WTC11 (cell line): ENCODE data around the gene BCL7B. TPM values are rescaled to one million over a fixed set of nuclear protein-coding genes. Genes with fewer than 3 reads are reported as not detected.

ENCODE experiments used
- ATAC-seq: fragments of 200-7000 bp; cut with Tn5 transposase; 2 replicates; pipeline ENCODE4 v1.10.0; 2021; ENCODE audit warnings: mild to moderate bottlenecking, moderate library complexity
- CTCF ChIA-PET: fragments of 300-600 bp; sonication (Branson Sonifier 250); formaldehyde crosslinking; loops from one replicate; lab custom pipeline; 2021; ENCODE audit warnings: antibody characterized with exemption; lab: Charles Lee
- POLR2A ChIA-PET: fragments of 350-600 bp; sonication (Branson Sonifier 250); formaldehyde crosslinking; loops from one replicate; lab custom pipeline; 2021; ENCODE audit warnings: antibody characterized with exemption; lab: Charles Lee
- DNase-seq: peaks from one replicate; pipeline ENCODE4 v3.0.0; 2021; ENCODE audit warnings: low spot score
- H3K27ac Mint-ChIP-seq: 2 replicates; pipeline ENCODE4 v1.8.0; 2021; ENCODE audit warnings: mixed read lengths
- H3K27me3 Mint-ChIP-seq: 2 replicates; pipeline ENCODE4 v1.8.0; 2021; ENCODE audit warnings: low read depth, mild to moderate bottlenecking, moderate library complexity, mixed read lengths
- H3K36me3 Mint-ChIP-seq: 2 replicates; pipeline ENCODE4 v1.8.0; 2021; ENCODE audit warnings: mixed read lengths
- H3K4me1 Mint-ChIP-seq: 2 replicates; pipeline ENCODE4 v1.8.0; 2022; ENCODE audit warnings: mixed read lengths
- H3K4me3 Mint-ChIP-seq: 2 replicates; pipeline ENCODE4 v1.8.0; 2021; ENCODE audit warnings: mild to moderate bottlenecking, moderate library complexity, mixed read lengths
- H3K9me3 Mint-ChIP-seq: 2 replicates; pipeline ENCODE4 v1.8.0; 2021; ENCODE audit warnings: mixed read lengths
- ATF3 ChIP-seq: sonication (generic); formaldehyde crosslinking; conservative IDR thresholded peaks from 2 replicates; pipeline ENCODE4 v1.8.1; 2022; ENCODE audit warnings: mild to moderate bottlenecking, missing genetic modification reagents
- EMX1 ChIP-seq: fragments of 250-450 bp; sonication (Bioruptor Pico); IDR thresholded peaks from 2 replicates; pipeline ENCODE4 v1.8.0; 2021; ENCODE audit warnings: mild to moderate bottlenecking
- ESRRA ChIP-seq: sonication (generic); formaldehyde crosslinking; IDR thresholded peaks from 2 replicates; pipeline ENCODE4 v1.8.1; 2022; ENCODE audit warnings: mild to moderate bottlenecking, missing genetic modification reagents, borderline replicate concordance
- FOXP1 ChIP-seq: sonication (generic); formaldehyde crosslinking; IDR thresholded peaks from 2 replicates; pipeline ENCODE4 v1.8.0; 2022; ENCODE audit warnings: missing genetic modification reagents, mild to moderate bottlenecking, moderate library complexity, borderline replicate concordance
- GABPB1 ChIP-seq: sonication (generic); formaldehyde crosslinking; IDR thresholded peaks from 2 replicates; pipeline ENCODE4 v1.8.1; 2023; ENCODE audit warnings: mild to moderate bottlenecking, missing genetic modification reagents
- NFATC4 ChIP-seq: fragments of 250-450 bp; sonication (Bioruptor Pico); IDR thresholded peaks from 2 replicates; pipeline ENCODE4 v1.9.0; 2021; ENCODE audit warnings: mild to moderate bottlenecking
- NR1H2 ChIP-seq: sonication (generic); formaldehyde crosslinking; IDR thresholded peaks from 2 replicates; pipeline ENCODE4 v1.9.0; 2021; ENCODE audit warnings: mild to moderate bottlenecking, moderate library complexity, missing genetic modification reagents
- OVOL2 ChIP-seq: fragments of 250-450 bp; sonication (Bioruptor Pico); IDR thresholded peaks from 2 replicates; pipeline ENCODE4 v1.9.0; 2021; ENCODE audit warnings: mild to moderate bottlenecking, borderline replicate concordance
- RORB ChIP-seq: fragments of 250-450 bp; sonication (Bioruptor Pico); IDR thresholded peaks from 2 replicates; pipeline ENCODE4 v1.9.0; 2021; ENCODE audit warnings: mild to moderate bottlenecking
- ZNF138 ChIP-seq: sonication (generic); formaldehyde crosslinking; conservative IDR thresholded peaks from 2 replicates; pipeline ENCODE4 v1.8.1; 2022; ENCODE audit warnings: mild to moderate bottlenecking, moderate library complexity, missing genetic modification reagents
- ZNF219 ChIP-seq: sonication (generic); formaldehyde crosslinking; IDR thresholded peaks from 2 replicates; pipeline ENCODE4 v1.8.0; 2023; ENCODE audit warnings: missing genetic modification reagents, mild to moderate bottlenecking, borderline replicate concordance
- ZNF281 ChIP-seq: sonication (generic); formaldehyde crosslinking; IDR thresholded peaks from 2 replicates; pipeline ENCODE4 v1.8.0; 2023; ENCODE audit warnings: mild to moderate bottlenecking, missing genetic modification reagents
- ZNF423 ChIP-seq: fragments of 250-450 bp; sonication (Bioruptor Pico); IDR thresholded peaks from 2 replicates; pipeline ENCODE4 v2.1.2; 2022; ENCODE audit warnings: mild to moderate bottlenecking, moderate library complexity
- total RNA-seq: library from RNA; stranded (reverse); gene quantifications from 3 replicates; pipeline ENCODE4 v1.2.3, GENCODE V29; 2021
- TF ChIP-seq, protein P1 (sequence below): sonication (generic); formaldehyde crosslinking; IDR thresholded peaks from 2 replicates; pipeline ENCODE4 v1.8.1; 2023; ENCODE audit warnings: mild to moderate bottlenecking, missing genetic modification reagents, borderline replicate concordance
- TF ChIP-seq, protein P2 (sequence below): sonication (generic); formaldehyde crosslinking; conservative IDR thresholded peaks from 2 replicates; pipeline ENCODE4 v1.8.1; 2023; ENCODE audit warnings: mild to moderate bottlenecking, low read depth, missing genetic modification reagents, moderate library complexity
- TF ChIP-seq, protein P3 (sequence below): sonication (generic); formaldehyde crosslinking; IDR thresholded peaks from 2 replicates; pipeline ENCODE4 v1.8.0; 2022; ENCODE audit warnings: mild to moderate bottlenecking, missing genetic modification reagents

Gene BCL7B
- total RNA-seq, 1 experiment from 2014 or later: 28.5 TPM

DNA sequence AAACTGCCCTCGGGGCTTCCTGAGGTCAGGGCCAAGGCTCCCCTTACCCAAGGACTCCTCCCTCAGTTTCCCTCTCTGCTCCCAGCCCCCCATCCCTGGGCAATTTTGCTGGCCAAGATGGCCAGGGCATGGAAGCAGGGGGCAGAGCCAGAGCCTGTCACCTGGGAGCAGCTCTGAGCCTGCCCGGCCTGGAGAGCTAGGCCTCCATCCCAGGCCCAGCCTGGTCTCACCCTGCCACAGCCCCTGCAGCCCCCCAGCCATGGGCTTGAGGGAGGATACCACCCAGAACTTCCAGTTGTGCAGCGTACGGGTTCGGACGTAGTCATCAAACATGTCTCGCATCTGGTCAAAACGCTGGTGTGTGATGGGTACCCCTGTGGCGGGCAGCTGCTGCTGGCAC lies 37.9 kb upstream of the BCL7B start:
- POLR2A ChIA-PET: no interaction called here
- Mint-ChIP-seq H3K36me3 (no peaks in the 10 kb centered on the region), H3K9me3 (no peaks in the 10 kb centered on the region), H3K27me3 (peaks cover 29% of the 10 kb centered on the region), H3K4me3 (no peak overlapping the region), H3K4me1 (0 out of 2 replicates have a peak, but pooled peaks cover 2% of the 10 kb centered on the region), H3K27ac (no peak overlapping the region)
- no peak for ATAC-seq
- no peak for DNase-seq
- CTCF ChIA-PET: interaction anchor here (1.0 to 5.1 kb wide), 3 partner anchors 11 to 130 kb away, joined by 5 to 30 read pairs (median 15); no protein-coding TSS in a partner anchor
- TF ChIP-seq EMX1 (no peak), ESRRA (CRISPR knock-in tag) (no peak), ZNF281 (CRISPR knock-in tag) (no peak), GABPB1 (CRISPR knock-in tag) (no peak), RORB (CRISPR knock-in tag) (no peak)
- TF ChIP-seq, protein P1, sequence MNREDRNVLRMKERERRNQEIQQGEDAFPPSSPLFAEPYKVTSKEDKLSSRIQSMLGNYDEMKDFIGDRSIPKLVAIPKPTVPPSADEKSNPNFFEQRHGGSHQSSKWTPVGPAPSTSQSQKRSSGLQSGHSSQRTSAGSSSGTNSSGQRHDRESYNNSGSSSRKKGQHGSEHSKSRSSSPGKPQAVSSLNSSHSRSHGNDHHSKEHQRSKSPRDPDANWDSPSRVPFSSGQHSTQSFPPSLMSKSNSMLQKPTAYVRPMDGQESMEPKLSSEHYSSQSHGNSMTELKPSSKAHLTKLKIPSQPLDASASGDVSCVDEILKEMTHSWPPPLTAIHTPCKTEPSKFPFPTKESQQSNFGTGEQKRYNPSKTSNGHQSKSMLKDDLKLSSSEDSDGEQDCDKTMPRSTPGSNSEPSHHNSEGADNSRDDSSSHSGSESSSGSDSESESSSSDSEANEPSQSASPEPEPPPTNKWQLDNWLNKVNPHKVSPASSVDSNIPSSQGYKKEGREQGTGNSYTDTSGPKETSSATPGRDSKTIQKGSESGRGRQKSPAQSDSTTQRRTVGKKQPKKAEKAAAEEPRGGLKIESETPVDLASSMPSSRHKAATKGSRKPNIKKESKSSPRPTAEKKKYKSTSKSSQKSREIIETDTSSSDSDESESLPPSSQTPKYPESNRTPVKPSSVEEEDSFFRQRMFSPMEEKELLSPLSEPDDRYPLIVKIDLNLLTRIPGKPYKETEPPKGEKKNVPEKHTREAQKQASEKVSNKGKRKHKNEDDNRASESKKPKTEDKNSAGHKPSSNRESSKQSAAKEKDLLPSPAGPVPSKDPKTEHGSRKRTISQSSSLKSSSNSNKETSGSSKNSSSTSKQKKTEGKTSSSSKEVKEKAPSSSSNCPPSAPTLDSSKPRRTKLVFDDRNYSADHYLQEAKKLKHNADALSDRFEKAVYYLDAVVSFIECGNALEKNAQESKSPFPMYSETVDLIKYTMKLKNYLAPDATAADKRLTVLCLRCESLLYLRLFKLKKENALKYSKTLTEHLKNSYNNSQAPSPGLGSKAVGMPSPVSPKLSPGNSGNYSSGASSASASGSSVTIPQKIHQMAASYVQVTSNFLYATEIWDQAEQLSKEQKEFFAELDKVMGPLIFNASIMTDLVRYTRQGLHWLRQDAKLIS (CRISPR knock-in tag): no peak
- TF ChIP-seq, all 79 proteins: peak for 0

GRCh38 chr7:73593207-73594045 lies 35.9 kb upstream of the BCL7B start:
- ATAC-seq: no peak
- no peak overlapping the region for H3K27ac Mint-ChIP-seq
- DNase-seq: no peak
- H3K4me3 Mint-ChIP-seq: no peak overlapping the region
- peaks cover 22% of the 10 kb centered on the region for H3K27me3 Mint-ChIP-seq
- POLR2A ChIA-PET: no interaction called here
- H3K4me1 Mint-ChIP-seq: 0 out of 2 replicates have a peak, but pooled peaks cover 2% of the 10 kb centered on the region
- H3K9me3 Mint-ChIP-seq: no peaks in the 10 kb centered on the region
- no peaks in the 10 kb centered on the region for H3K36me3 Mint-ChIP-seq
- CTCF ChIA-PET: interaction anchor here (1.5 kb wide), 1 partner anchor 14 kb away, joined by 5 read pairs; no protein-coding TSS in a partner anchor
- TF ChIP-seq NR1H2 (CRISPR knock-in tag): no peak
- TF ChIP-seq, protein P1 (CRISPR knock-in tag): no peak
- no peak for TF ChIP-seq ZNF138
- TF ChIP-seq, protein P2, sequence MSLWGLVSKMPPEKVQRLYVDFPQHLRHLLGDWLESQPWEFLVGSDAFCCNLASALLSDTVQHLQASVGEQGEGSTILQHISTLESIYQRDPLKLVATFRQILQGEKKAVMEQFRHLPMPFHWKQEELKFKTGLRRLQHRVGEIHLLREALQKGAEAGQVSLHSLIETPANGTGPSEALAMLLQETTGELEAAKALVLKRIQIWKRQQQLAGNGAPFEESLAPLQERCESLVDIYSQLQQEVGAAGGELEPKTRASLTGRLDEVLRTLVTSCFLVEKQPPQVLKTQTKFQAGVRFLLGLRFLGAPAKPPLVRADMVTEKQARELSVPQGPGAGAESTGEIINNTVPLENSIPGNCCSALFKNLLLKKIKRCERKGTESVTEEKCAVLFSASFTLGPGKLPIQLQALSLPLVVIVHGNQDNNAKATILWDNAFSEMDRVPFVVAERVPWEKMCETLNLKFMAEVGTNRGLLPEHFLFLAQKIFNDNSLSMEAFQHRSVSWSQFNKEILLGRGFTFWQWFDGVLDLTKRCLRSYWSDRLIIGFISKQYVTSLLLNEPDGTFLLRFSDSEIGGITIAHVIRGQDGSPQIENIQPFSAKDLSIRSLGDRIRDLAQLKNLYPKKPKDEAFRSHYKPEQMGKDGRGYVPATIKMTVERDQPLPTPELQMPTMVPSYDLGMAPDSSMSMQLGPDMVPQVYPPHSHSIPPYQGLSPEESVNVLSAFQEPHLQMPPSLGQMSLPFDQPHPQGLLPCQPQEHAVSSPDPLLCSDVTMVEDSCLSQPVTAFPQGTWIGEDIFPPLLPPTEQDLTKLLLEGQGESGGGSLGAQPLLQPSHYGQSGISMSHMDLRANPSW (CRISPR knock-in tag): no peak
- TF ChIP-seq OVOL2: no peak
- TF ChIP-seq FOXP1 (CRISPR knock-in tag): no peak
- no peak for TF ChIP-seq NFATC4 (CRISPR knock-in tag)
- TF ChIP-seq, protein P3, sequence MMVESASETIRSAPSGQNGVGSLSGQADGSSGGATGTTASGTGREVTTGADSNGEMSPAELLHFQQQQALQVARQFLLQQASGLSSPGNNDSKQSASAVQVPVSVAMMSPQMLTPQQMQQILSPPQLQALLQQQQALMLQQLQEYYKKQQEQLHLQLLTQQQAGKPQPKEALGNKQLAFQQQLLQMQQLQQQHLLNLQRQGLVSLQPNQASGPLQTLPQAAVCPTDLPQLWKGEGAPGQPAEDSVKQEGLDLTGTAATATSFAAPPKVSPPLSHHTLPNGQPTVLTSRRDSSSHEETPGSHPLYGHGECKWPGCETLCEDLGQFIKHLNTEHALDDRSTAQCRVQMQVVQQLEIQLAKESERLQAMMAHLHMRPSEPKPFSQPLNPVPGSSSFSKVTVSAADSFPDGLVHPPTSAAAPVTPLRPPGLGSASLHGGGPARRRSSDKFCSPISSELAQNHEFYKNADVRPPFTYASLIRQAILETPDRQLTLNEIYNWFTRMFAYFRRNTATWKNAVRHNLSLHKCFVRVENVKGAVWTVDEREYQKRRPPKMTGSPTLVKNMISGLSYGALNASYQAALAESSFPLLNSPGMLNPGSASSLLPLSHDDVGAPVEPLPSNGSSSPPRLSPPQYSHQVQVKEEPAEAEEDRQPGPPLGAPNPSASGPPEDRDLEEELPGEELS: no peak
- no peak for TF ChIP-seq ATF3
- TF ChIP-seq ZNF219 (CRISPR knock-in tag): no peak
- no peak for TF ChIP-seq EMX1
- TF ChIP-seq ZNF423 (CRISPR knock-in tag): no peak
